Astrocyte (in vitro differentiated cells and primary cell): ENCODE results near the gene ZBTB47. TPM values are rescaled to one million over a fixed set of nuclear protein-coding genes. Genes with fewer than 3 reads are reported as not detected.

Source experiments
- DNase-seq: peaks from one replicate; pipeline ENCODE4 v3.0.0-alpha.2; 2010; ENCODE audit warnings: low read depth
- FAIRE-seq: peaks from 2 replicates; lab custom pipeline; 2011; peaks lifted over from hg19 to GRCh38; lab: Jason Lieb, UNC
- H2AFZ ChIP-seq: 2 replicates; pipeline ENCODE4 v1.6.0; 2012; ENCODE audit warnings: low read depth, low read length, inconsistent platforms
- H3K27ac ChIP-seq: 2 replicates; pipeline ENCODE4 v1.5.1; 2011; ENCODE audit warnings: low read depth, low read length, inconsistent platforms
- H3K27me3 ChIP-seq: 2 replicates; pipeline ENCODE4 v1.6.0; 2011; ENCODE audit warnings: low read length, inconsistent platforms; ENCODE audit not compliant: insufficient read depth
- H3K36me3 ChIP-seq: 2 replicates; pipeline ENCODE4 v1.5.1; 2011; ENCODE audit warnings: low read length, inconsistent platforms; ENCODE audit not compliant: insufficient read depth
- H3K4me1 ChIP-seq: 2 replicates; pipeline ENCODE4 v1.5.1; 2011; ENCODE audit warnings: low read length, inconsistent platforms; ENCODE audit not compliant: insufficient read depth
- H3K4me2 ChIP-seq: 2 replicates; pipeline ENCODE4 v1.6.0; 2012; ENCODE audit warnings: low read length, inconsistent platforms
- H3K4me3 ChIP-seq: 2 replicates; pipeline ENCODE4 v1.5.1; 2011; ENCODE audit warnings: low read depth, mild to moderate bottlenecking, low read length, inconsistent platforms; ENCODE audit not compliant: insufficient read depth
- H3K79me2 ChIP-seq: 2 replicates; pipeline ENCODE4 v1.6.0; 2012; ENCODE audit warnings: mild to moderate bottlenecking, low read length, inconsistent platforms; ENCODE audit not compliant: insufficient read depth
- H3K9ac ChIP-seq: 2 replicates; pipeline ENCODE4 v1.6.0; 2012; ENCODE audit warnings: mild to moderate bottlenecking, low read length, inconsistent platforms
- H3K9me3 ChIP-seq: 2 replicates; pipeline ENCODE4 v1.5.1; 2012; ENCODE audit warnings: low read depth, mild to moderate bottlenecking, low read length, inconsistent platforms; ENCODE audit not compliant: insufficient read depth
- H4K20me1 ChIP-seq: 2 replicates; pipeline ENCODE4 v1.6.0; 2012; ENCODE audit warnings: low read length, inconsistent platforms; ENCODE audit not compliant: insufficient read depth
- H3K27ac Mint-ChIP-seq: one replicate; pipeline ENCODE4 v1.8.0; 2021; ENCODE audit warnings: mild to moderate bottlenecking, mixed read lengths; ENCODE audit not compliant: unreplicated experiment
- H3K27me3 Mint-ChIP-seq: one replicate; pipeline ENCODE4 v1.8.0; 2021; ENCODE audit warnings: low read depth, mixed read lengths; ENCODE audit not compliant: unreplicated experiment
- H3K36me3 Mint-ChIP-seq: one replicate; pipeline ENCODE4 v1.8.0; 2021; ENCODE audit warnings: low read depth, mixed read lengths; ENCODE audit not compliant: unreplicated experiment
- H3K4me1 Mint-ChIP-seq: one replicate; pipeline ENCODE4 v1.8.0; 2021; ENCODE audit warnings: low read depth, mixed read lengths; ENCODE audit not compliant: unreplicated experiment
- H3K4me3 Mint-ChIP-seq: one replicate; pipeline ENCODE4 v1.8.0; 2021; ENCODE audit warnings: mild to moderate bottlenecking, moderate library complexity, mixed read lengths; ENCODE audit not compliant: unreplicated experiment
- H3K9me3 Mint-ChIP-seq: one replicate; pipeline ENCODE4 v1.8.0; 2021; ENCODE audit warnings: mild to moderate bottlenecking, mixed read lengths; ENCODE audit not compliant: unreplicated experiment
- EZH2 ChIP-seq: IDR thresholded peaks from 2 replicates; pipeline ENCODE4 v1.6.1; 2012; ENCODE audit warnings: mild to moderate bottlenecking, low read length, inconsistent platforms; ENCODE audit not compliant: insufficient read depth
- total RNA-seq: library from RNA; stranded (reverse); gene quantifications from 2 replicates; pipeline ENCODE4 v1.2.1, GENCODE V29; 2021
- TF ChIP-seq, protein P1 (sequence below): IDR thresholded peaks from 2 replicates; pipeline ENCODE4 v1.5.1; 2011; ENCODE audit warnings: low read depth, mild to moderate bottlenecking, inconsistent platforms, low read length, moderate library complexity; ENCODE audit not compliant: insufficient read depth

Gene ZBTB47
- total RNA-seq, 1 donor from 2014 or later, result 9.3 TPM

DNA sequence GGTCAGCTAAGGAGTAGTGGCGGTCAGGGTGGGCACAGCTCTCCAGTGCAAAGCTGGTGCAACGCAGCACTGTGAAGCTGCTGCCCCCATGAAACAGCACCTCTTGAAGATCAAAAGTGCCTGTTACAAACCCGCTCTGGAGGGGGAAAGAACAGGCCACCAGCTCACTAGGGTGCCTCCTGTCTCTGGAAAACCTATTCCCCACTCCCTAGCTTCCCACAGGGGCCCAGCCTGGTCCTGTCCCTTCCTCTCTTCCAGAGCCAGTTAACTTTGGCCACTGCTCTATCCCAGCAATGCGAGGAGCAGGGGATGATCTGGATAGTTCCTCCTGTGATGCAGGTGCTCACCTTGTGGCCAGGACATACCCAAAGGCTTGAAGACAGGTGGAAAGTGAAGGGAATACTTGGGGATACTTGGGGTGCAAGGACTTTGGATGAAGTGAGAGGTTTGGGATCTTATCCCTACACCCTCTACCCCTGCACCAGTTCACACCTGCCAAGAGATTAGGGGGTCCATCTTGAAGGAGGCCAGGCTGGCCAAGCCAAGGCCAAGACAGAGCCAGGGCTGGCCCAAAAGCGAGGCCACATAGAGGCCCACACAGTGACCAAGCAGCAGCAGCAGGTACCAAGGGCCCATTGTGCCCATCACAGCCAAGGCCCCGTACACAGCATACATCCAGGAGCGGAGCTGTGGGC is 44.9 kb downstream of the ZBTB47 start:
- peaks cover 18% of the 10 kb centered on the region for H3K27me3 ChIP-seq
- H3K79me2 ChIP-seq, result no peaks in the 10 kb centered on the region
- DNase-seq (no peak), FAIRE-seq (no peak)
- H3K9me3 Mint-ChIP-seq, result no peaks in the 10 kb centered on the region
- no peak overlapping the region for H3K27ac Mint-ChIP-seq
- no peaks in the 10 kb centered on the region for H3K4me1 Mint-ChIP-seq
- H3K4me2 ChIP-seq, result no peak overlapping the region
- no peak overlapping the region for H3K27ac ChIP-seq
- H3K27me3 Mint-ChIP-seq, result peaks cover 13% of the 10 kb centered on the region
- no peaks in the 10 kb centered on the region for H3K36me3 Mint-ChIP-seq
- H3K4me3 Mint-ChIP-seq, result no peak overlapping the region
- H3K9me3 ChIP-seq, result no peaks in the 10 kb centered on the region
- H3K4me3 ChIP-seq, result no peak overlapping the region
- H4K20me1 ChIP-seq, result no peaks in the 10 kb centered on the region
- TF ChIP-seq EZH2, result no peak
- TF ChIP-seq, protein P1, sequence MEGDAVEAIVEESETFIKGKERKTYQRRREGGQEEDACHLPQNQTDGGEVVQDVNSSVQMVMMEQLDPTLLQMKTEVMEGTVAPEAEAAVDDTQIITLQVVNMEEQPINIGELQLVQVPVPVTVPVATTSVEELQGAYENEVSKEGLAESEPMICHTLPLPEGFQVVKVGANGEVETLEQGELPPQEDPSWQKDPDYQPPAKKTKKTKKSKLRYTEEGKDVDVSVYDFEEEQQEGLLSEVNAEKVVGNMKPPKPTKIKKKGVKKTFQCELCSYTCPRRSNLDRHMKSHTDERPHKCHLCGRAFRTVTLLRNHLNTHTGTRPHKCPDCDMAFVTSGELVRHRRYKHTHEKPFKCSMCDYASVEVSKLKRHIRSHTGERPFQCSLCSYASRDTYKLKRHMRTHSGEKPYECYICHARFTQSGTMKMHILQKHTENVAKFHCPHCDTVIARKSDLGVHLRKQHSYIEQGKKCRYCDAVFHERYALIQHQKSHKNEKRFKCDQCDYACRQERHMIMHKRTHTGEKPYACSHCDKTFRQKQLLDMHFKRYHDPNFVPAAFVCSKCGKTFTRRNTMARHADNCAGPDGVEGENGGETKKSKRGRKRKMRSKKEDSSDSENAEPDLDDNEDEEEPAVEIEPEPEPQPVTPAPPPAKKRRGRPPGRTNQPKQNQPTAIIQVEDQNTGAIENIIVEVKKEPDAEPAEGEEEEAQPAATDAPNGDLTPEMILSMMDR, result no peak
- H3K4me1 ChIP-seq, result no peaks in the 10 kb centered on the region
- H3K9ac ChIP-seq, result no peak overlapping the region
- H2AFZ ChIP-seq, result no peak overlapping the region
- no peaks in the 10 kb centered on the region for H3K36me3 ChIP-seq

DNA sequence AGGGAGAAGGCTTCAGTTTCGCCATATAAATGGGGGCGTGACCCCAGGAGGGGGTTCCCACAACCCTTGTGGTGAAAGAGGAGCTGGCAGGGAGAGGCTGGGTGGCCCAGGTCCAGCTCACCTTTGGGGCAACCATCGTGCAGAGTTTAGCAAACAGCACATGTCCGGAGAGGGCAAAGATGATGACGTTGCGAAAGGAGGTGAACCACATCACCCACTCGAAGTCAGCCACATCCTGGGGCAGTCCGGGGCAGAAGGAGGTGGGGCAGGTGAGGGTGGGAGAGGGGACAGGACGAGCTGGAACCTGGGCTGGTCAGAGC is 45.4 kb downstream of the ZBTB47 start:
- Mint-ChIP-seq H3K36me3 (no peaks in the 10 kb centered on the region), H3K27ac (no peak overlapping the region), H3K4me3 (no peak overlapping the region), H3K9me3 (no peaks in the 10 kb centered on the region), H3K27me3 (peaks cover 18% of the 10 kb centered on the region), H3K4me1 (no peaks in the 10 kb centered on the region)
- Histone ChIP-seq H4K20me1 (no peaks in the 10 kb centered on the region), H3K4me1 (no peaks in the 10 kb centered on the region), H3K4me3 (no peak overlapping the region), H2AFZ (no peak overlapping the region), H3K27ac (no peak overlapping the region), H3K9me3 (no peaks in the 10 kb centered on the region), H3K79me2 (no peaks in the 10 kb centered on the region), H3K4me2 (no peak overlapping the region), H3K27me3 (peaks cover 15% of the 10 kb centered on the region), H3K9ac (no peak overlapping the region), H3K36me3 (no peaks in the 10 kb centered on the region)
- DNase-seq, result no peak
- FAIRE-seq, result no peak
- TF ChIP-seq, protein P1, result no peak

- H3K9me3 ChIP-seq, result no peaks in the 10 kb centered on the region
- TF ChIP-seq EZH2, result no peak
- TF ChIP-seq, protein P1, result no peak
- Mint-ChIP-seq H3K4me1 (no peaks in the 10 kb centered on the region), H3K36me3 (no peaks in the 10 kb centered on the region), H3K9me3 (no peaks in the 10 kb centered on the region), H3K27me3 (peaks cover 23% of the 10 kb centered on the region), H3K27ac (no peak overlapping the region), H3K4me3 (no peak overlapping the region)
- no peak overlapping the region for H3K4me2 ChIP-seq
- H3K4me1 ChIP-seq, result no peaks in the 10 kb centered on the region
- DNase-seq, result no peak
- no peak overlapping the region for H3K9ac ChIP-seq
- FAIRE-seq, result no peak
- no peak overlapping the region for H3K4me3 ChIP-seq
- H3K27ac ChIP-seq, result no peak overlapping the region
- H3K27me3 ChIP-seq, result peaks cover 9% of the 10 kb centered on the region
- no peaks in the 10 kb centered on the region for H4K20me1 ChIP-seq
- H3K79me2 ChIP-seq, result no peaks in the 10 kb centered on the region
- H2AFZ ChIP-seq, result no peak overlapping the region
- H3K36me3 ChIP-seq, result no peaks in the 10 kb centered on the region
These were observed 46.0 kb downstream of the ZBTB47 start for GRCh38 chr3:42699511-42699971.
